KOPT-K1 (cell line): ENCODE measurements around the gene FAHD1.
"Not testable (repeated sequence)": the region's sequence is repeated elsewhere in the genome, so short reads cannot be mapped to it uniquely, and the experiment has no call there.

Experiments used
- H3K27ac ChIP-seq: fragments of 200-600 bp; sonication (generic); 2 replicates; pipeline ENCODE4 v1.5.1; 2016; ENCODE audit warnings: antibody characterized with exemption, mild to moderate bottlenecking, low read depth, low read length; ENCODE audit not compliant: poor library complexity, severe bottlenecking
- H3K36me3 ChIP-seq: fragments of 200-600 bp; sonication (generic); 2 replicates; pipeline ENCODE4 v1.5.1; 2017; ENCODE audit warnings: antibody characterized with exemption, mild to moderate bottlenecking, low read length, moderate library complexity; ENCODE audit not compliant: insufficient read depth
- H3K9me3 ChIP-seq: fragments of 200-600 bp; sonication (generic); 2 replicates; pipeline ENCODE4 v1.5.1; 2017; ENCODE audit warnings: antibody characterized with exemption, low read length, mild to moderate bottlenecking; ENCODE audit not compliant: insufficient read depth, poor library complexity, severe bottlenecking

FAHD1 gene

DNA sequence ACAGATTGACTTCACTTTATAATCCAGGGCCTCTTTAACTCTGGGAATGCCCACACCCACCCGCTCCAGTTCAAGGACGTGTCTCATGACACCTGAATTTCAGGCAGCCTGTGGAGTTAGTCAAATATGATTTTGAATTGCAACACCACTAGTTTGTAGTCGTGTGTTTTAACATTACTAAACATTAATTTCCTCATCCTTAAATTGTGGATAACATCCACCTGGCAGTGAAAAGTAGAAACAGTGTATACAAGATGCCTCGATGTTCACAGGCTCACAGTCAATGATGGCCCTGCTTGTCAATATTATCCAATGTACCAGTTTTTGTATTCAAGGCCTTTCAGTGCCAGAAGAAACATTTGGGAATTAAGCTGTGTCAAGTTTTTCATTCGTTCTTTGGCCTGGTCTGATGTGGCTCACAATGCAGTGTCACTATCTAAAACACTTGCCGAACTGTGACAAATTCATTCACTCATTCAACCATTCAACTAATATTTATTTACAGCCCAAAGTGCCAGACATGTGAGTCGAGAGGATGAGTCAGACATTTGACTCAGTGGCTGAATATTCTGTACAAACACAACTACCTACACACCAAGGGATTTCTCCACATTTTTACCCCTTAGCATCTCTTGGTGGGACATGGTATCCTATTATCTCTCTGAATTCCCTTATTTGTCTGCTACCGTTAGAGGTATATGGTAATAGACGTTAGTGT, 43.5 kb downstream of the FAHD1 start:
- Histone ChIP-seq H3K27ac (no peak overlapping the region), H3K36me3 (no peaks in the 10 kb centered on the region)

DNA sequence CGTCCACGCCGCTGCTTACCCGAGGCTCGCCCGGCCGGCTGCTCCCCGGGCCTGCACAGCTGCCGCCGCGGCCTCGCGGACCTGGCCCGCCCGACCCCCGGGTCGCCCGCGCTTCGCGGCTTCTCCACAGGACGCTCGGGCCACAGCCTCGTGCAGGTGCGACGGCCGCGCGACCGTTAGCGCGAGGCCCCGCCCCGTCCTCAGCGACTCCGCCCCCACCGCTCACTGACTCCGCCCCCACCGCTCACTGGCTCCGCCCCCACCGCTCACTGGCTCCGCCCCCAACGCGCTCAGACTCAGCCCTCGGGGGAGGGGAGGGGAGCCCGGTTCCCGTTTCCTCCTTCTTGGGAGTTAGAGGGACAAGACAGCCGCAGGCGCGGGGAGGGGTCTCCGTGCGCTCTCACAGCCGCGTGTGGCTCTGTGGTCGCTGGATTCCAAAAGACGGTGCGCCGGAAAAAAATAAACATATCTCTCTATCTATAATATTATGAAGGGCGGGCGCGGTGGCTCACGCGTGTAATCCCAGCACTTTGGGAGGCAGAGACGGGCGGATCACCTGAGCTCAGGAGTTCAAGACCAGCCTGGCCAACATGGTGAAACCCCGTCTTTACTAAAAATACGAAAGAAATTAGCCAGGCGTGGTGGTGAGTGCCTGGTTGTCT, 45.1 kb downstream of the FAHD1 start, which contains the start of gene MEIOB:
TSS of gene MEIOB (minus strand) at position 191 of the 662 bp plus-strand sequence. CDS start 3,989 bp downstream, outside the sequence.
- Histone ChIP-seq H3K9me3 (no peaks in the 10 kb centered on the region), H3K36me3 (no peaks in the 10 kb centered on the region), H3K27ac (no peak within 1 kb of the TSS)

More for the DNA sequence above, 43.5 kb downstream of the FAHD1 start:
- H3K9me3 ChIP-seq, result no peaks in the 10 kb centered on the region

DNA sequence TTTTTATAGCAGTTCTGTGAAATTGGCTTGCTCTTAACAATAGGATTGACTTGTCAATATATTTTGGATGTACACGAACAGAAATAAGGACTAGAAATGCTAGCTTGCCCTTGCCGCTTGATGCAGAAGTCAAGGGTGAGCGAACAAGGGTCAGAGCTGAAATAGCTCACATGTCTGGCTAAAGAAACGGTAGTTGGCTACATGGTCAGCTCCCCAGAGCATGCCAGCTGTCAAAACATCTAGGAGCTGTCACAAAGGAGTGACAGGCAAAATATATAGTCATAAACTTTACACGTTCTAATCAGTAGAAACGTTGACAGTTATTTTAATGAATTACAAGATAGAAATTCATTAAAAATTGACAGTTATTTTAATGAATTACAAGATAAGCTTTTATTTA, 47.8 kb downstream of the FAHD1 start:
- Histone ChIP-seq H3K9me3 (no peaks in the 10 kb centered on the region), H3K36me3 (no peaks in the 10 kb centered on the region), H3K27ac (no peak overlapping the region)

DNA sequence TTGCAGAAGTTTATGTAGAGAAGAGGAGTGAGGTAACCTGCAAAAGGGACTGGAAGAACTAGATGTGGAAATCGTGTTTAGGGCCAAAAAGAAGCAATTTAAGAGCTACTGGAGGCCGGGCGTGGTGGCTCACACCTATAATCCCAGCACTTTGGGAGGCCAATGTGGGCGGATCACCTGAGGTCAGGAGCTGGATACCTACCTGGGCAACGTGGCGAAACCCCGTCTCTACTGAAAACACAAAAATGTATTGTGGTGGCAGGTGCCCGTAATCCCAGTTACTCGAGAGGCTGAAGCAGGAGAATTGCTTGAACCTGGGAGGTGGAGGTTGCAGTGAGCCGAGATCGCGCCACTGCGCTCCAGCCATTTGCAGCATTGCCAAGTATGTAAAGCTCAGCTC, 49.1 kb downstream of the FAHD1 start:
- H3K9me3 ChIP-seq, H3K27ac ChIP-seq, H3K36me3 ChIP-seq: not testable (repeated sequence)

DNA sequence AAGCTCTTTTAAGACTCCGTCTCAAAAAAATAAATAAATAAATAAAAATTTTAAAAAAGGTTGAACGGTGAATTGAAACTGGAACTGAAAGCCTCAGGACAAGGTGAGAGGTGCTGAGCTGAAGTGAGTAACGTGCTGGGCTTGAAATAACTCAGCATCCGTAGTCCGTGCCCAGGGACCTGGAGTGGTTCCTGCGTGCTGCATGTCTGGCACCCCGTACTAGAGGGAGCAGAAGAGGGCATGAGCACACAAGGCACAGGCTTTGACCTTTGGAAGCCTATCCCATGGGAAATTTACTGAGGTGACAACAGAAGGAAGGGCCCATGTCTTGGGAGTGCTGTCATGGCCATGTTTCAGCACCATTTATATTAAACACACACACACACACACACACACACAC, 49.5 kb downstream of the FAHD1 start:
- no peaks in the 10 kb centered on the region for H3K36me3 ChIP-seq
- no peaks in the 10 kb centered on the region for H3K9me3 ChIP-seq
- no peak overlapping the region for H3K27ac ChIP-seq

DNA sequence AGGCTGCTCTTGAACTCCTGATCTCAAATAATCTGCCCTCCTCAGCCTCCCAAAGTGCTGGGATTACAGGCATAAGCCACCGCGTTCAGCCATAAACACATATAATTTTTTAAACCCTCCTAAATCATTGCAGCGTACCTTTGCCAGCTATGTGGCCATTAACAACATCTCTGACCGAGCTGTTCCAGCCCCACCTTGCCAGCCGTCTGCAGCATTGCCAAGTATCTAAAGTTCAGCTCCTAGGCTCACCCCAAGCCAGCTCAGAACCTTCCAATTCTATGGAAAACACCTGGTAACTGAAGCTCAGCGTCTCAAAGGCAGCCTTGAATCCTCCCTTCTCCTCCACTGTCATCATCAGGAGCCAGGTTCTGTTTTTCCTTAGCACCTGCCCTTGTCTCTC, 50.1 kb downstream of the FAHD1 start:
- Histone ChIP-seq H3K36me3 (no peaks in the 10 kb centered on the region), H3K9me3 (no peaks in the 10 kb centered on the region), H3K27ac (no peak overlapping the region)

DNA sequence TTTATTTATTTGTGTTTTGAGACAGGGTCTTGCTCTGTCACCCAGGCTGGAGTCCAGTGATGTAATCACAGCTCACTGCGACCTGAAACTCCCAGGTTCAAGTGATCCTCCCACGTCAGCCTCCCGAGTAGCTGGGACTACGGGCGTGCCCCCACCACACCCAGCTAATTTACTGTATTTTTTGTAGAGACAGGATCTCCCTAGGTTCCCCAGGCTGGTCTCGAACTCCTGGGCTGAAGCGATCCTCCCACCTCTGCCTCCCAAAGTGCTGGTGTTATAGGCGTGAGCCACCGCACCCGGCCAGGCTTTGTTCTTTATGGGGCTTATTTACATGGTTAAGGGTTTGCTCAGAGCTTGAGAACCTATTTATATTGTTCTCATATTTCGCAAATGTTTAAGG, 50.8 kb downstream of the FAHD1 start:
- no peaks in the 10 kb centered on the region for H3K36me3 ChIP-seq
- no peak overlapping the region for H3K27ac ChIP-seq
- H3K9me3 ChIP-seq, result no peaks in the 10 kb centered on the region

DNA sequence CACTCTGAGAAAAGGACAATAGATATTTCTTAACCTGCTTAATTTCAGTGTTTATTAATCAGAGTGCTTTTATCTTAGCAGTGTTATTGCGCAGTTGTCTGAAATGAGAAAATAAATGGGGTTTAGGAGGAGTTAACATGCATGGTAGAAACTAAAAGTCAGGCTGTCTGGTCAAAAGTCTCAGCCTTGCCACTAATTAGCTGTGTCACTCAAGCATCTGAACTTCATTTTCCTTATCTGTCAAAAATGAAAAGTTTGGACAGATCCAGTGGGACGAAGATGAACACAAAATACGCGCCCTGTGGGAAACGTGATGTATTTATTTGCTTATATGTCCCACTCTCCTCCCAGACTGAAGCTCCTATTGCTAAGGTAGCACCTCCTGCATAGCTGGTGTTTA, 51.2 kb downstream of the FAHD1 start:
- Histone ChIP-seq H3K27ac (no peak overlapping the region), H3K9me3 (no peaks in the 10 kb centered on the region), H3K36me3 (no peaks in the 10 kb centered on the region)
